Activated CD4-positive, CD25-positive, alpha-beta regulatory T cell treated with anti-CD3 and anti-CD28 coated beads, Interleukin-2, amount 50 U/mL, for 72 hours (primary cell): ENCODE data around the gene C2orf78.
"Not testable (repeated sequence)": the region's sequence is repeated elsewhere in the genome, so short reads cannot be mapped to it uniquely, and the experiment has no call there.

Experiments
- DNase-seq: peaks from one replicate; pipeline ENCODE4 v3.0.0; 2021

C2orf78 gene

GRCh38 chr2:73783402-73783801, 581 bp upstream of the C2orf78 start:
- not testable (repeated sequence) for DNase-seq

GRCh38 chr2:73811878-73812277, 27.9 kb downstream of the C2orf78 start:
- no peak for DNase-seq

GRCh38 chr2:73812635-73813034, 28.7 kb downstream of the C2orf78 start:
- no peak for DNase-seq

- DNase-seq: no peak
Observed at GRCh38 chr2:73818296-73818695, 34.3 kb downstream of the C2orf78 start.

GRCh38 chr2:73821227-73821626, 37.2 kb downstream of the C2orf78 start:
- DNase-seq: no peak

GRCh38 chr2:73821669-73822068, 37.7 kb downstream of the C2orf78 start:
- DNase-seq: no peak

- no peak for DNase-seq
Observed at GRCh38 chr2:73822276-73822675, 38.3 kb downstream of the C2orf78 start.

GRCh38 chr2:73822991-73823390, 39.0 kb downstream of the C2orf78 start:
- no peak for DNase-seq

- DNase-seq: no peak
Observed at GRCh38 chr2:73823416-73823815, 39.4 kb downstream of the C2orf78 start.

GRCh38 chr2:73823916-73824523, 40.0 kb downstream of the C2orf78 start:
- no peak for DNase-seq

- DNase-seq: no peak
Observed at GRCh38 chr2:73825408-73825807, 41.4 kb downstream of the C2orf78 start.

- DNase-seq: no peak
Observed at GRCh38 chr2:73827018-73827417, 43.0 kb downstream of the C2orf78 start.

- DNase-seq: no peak
Observed at GRCh38 chr2:73827660-73828388, 43.8 kb downstream of the C2orf78 start.

- DNase-seq: no peak
Observed at GRCh38 chr2:73828389-73828817, 44.4 kb downstream of the C2orf78 start.

GRCh38 chr2:73828818-73829570, 45.0 kb downstream of the C2orf78 start, which contains the start of gene STAMBP:
Gene STAMBP (plus strand): TSS chr2:73828961. CDS start chr2:73830857, 1,896 bp downstream.
- peak; percentile 86 for DNase-seq

GRCh38 chr2:73830871-73831401, 47.0 kb downstream of the C2orf78 start:
- DNase-seq: no peak

GRCh38 chr2:73832930-73833329, 48.9 kb downstream of the C2orf78 start:
- DNase-seq: no peak

- DNase-seq: no peak
Observed at GRCh38 chr2:73836141-73836943, 52.4 kb downstream of the C2orf78 start.

GRCh38 chr2:73837847-73838585, 54.0 kb downstream of the C2orf78 start:
- DNase-seq: no peak

- no peak for DNase-seq
Observed at GRCh38 chr2:73838889-73839534, 55.0 kb downstream of the C2orf78 start.

GRCh38 chr2:73839653-73840411, 55.8 kb downstream of the C2orf78 start:
- no peak for DNase-seq
